ENCODE data around the gene DERL2.

GRCh38 chr17:5481451-5481850 is 4.5 kb downstream of the DERL2 start:
- TF ChIP-seq USF1 (IDR thresholded peaks at IDR 0.05), result no peak
- no peak for TF ChIP-seq CREB1 (IDR thresholded peaks at IDR 0.05; ENCODE audit: low read depth)
- TF ChIP-seq MAX (IDR thresholded peaks at IDR 0.05), result no peak
- TF ChIP-seq YY1 (IDR thresholded peaks at IDR 0.05; ENCODE audit: low read depth), result no peak
- no peak for TF ChIP-seq TEAD4 (IDR thresholded peaks at IDR 0.05)
- TF ChIP-seq TCF12 (IDR thresholded peaks at IDR 0.05; ENCODE audit: low read depth), result no peak

All from Ishikawa (cell line).